SK-N-MC (cell line): Measurements from ENCODE around the gene RIPK3.

Source experiments
- EZH2 ChIP-seq: fragments of 200-600 bp; sonication (generic); IDR thresholded peaks from one replicate; pipeline ENCODE4 v1.6.1; 2017; ENCODE audit warnings: antibody characterized with exemption
- POLR2AphosphoS5 ChIP-seq: IDR thresholded peaks from 2 replicates; pipeline ENCODE4 v1.6.1; 2012; ENCODE audit warnings: mild to moderate bottlenecking, low read depth, low read length, borderline replicate concordance

DNA sequence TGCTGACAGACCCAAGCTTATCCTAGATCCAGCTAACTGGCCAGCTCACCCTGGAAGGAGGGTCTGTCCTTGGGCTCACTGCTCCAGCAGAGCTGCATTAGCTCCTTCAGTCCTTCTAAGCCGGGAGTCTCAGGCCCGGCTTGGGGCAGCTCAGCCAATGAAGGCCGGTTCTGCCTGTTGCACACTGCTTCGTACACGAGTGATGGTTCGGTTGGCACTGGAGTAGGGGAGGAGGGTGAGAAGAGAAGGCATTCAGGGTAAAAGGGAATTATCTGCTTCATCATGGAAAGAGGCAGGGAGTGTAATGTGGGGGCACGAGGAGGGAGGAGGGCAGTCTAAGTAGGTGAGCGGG lies 2.0 kb downstream of the RIPK3 start:
- TF ChIP-seq POLR2AphosphoS5 (no peak), EZH2 (no peak)
